NCI-H345 (cell line): Measurements from ENCODE around the gene MB.

Source experiments
- DNase-seq: peaks from one replicate; lab custom pipeline; 2025; lab: John Stamatoyannopoulos, UW

The MB gene

GRCh38 chr22:35593891-35594470 is 23.1 kb downstream of the MB start:
- no peak for DNase-seq

- no peak for DNase-seq
Observed at GRCh38 chr22:35593071-35593890, 23.8 kb downstream of the MB start.

DNA sequence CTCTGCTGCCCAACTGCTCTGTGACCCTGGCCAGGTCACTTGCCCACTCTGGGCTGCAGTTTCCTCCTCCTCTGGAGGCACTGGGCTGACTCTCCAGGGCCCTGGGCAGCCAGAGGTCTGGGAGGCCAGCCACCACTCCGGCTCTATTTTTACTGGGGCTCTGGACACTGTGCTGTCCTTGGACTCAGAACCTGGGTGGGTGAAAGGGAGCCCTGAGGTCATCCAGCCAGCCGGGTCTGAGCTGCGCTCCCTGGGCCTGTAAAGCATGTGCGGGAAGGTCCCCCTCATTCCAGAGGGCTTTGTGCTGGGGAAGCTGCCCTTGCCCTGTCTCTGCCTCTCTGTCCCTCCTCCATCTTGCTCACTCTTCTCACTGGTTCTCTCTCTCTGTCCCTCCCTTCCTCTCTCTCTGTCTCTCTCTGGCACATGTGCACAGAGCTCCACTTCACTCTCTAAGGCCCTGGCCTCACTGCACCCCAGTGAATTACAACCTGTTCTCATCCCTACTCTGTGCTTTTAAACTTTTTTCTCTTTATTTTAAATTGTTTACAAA is 24.6 kb downstream of the MB start:
- DNase-seq, result no peak

- no peak for DNase-seq
Observed at GRCh38 chr22:35591714-35592417, 25.3 kb downstream of the MB start.

- DNase-seq, result no peak
Observed at GRCh38 chr22:35590634-35591295, 26.4 kb downstream of the MB start.

- no peak for DNase-seq
Observed at GRCh38 chr22:35589756-35590093, 27.4 kb downstream of the MB start.

DNA sequence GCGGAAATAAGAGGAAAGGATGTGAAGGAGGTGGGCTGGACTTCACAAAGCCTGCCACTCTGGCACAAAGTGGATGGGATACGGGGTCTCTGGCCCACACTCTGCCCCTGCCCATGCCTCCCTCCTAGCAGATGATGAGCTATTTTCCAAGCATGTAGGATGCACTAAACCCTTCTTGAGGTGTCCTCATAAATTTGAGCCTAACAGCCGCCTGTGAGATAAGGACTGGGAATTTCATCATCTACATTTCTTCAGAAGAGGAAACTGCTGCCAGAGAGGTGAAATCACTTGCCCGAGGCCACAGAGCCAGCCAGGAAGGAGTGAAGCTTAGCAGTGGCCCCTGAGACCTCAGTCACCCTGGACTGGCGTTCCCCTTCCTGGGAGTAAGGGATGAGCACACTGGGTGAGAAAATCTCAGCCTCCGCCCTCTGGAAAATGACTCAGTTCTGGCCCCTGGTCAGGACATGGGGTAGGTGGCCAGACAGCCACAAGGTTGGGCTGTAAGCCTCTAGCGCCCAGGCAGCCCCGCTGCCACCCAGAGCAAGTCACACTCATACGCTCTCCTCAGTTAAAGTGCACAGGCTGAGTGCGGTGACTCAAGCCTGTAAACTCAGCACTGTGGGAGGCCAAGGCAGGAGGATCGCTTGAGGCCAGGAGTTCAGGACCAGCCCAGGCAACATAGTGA is 27.9 kb downstream of the MB start:
- DNase-seq, result no peak

DNA sequence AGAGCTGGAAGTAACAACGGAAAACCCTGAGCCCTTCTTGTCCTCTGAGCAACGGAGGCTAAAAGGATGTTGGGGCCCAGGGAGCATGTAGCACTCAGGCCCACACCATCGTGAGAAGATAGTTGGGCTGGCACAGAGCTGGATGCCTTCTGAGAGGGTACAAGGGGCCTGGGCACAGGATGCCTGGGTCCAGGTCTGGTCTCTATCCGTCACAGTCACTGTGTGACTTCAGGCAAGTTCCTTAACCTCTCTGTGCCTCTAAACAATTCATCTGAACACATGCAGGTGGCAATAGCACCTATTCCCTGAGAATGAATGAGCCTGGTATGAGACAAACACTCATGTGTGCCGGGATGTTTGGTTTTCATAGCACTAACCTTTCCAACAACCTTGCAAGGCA is 29.2 kb downstream of the MB start:
- no peak for DNase-seq

- DNase-seq, result no peak
Observed at GRCh38 chr22:35587447-35587870, 29.7 kb downstream of the MB start.

- DNase-seq, result no peak
Observed at GRCh38 chr22:35586771-35587170, 30.4 kb downstream of the MB start.

- peak; percentile 60 for DNase-seq
Observed at GRCh38 chr22:35582861-35583670, 34.1 kb downstream of the MB start.

- no peak for DNase-seq
Observed at GRCh38 chr22:35582218-35582860, 34.8 kb downstream of the MB start.

- no peak for DNase-seq
Observed at GRCh38 chr22:35581023-35581413, 36.1 kb downstream of the MB start.

GRCh38 chr22:35580351-35581022 is 36.6 kb downstream of the MB start:
- no peak for DNase-seq

GRCh38 chr22:35578836-35579575 is 38.1 kb downstream of the MB start:
- DNase-seq, result no peak

GRCh38 chr22:35577799-35578659 is 39.1 kb downstream of the MB start:
- DNase-seq, result no peak

- DNase-seq, result no peak
Observed at GRCh38 chr22:35576671-35577070, 40.5 kb downstream of the MB start.

DNA sequence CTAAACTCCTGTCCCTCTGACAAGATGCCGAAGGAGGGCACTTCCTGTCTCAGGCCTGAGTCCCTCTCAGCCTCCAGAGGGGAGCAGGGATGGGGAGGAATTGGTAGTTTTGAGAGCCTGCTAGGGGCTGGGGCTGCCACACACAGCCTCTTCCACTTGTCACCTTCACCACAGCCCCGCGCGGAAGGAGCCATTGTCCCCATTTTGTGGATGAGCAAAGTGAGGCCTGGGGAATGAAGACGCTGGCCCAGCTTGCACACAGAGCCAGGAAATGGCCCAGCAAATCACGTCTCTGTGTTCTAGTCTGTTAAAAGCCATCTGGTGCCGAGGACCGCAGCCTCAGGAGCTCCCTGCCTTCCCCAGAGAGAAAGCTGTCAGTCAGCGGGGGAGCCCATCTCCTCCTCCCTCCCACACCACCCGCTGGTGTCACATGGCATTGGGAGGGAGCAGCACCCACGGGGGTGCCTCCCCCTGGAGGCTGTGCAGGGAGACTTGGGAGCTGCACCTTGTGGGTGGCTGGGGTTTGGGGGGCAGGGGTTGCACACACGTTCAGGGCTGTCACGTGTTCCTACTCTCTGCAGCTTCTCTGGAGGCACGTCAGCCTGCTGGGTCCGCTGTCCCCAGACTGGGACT is 41.9 kb downstream of the MB start:
- no peak for DNase-seq
